ENCODE data around the gene SPOPL. TPM values are rescaled to one million over a fixed set of nuclear protein-coding genes. Genes with fewer than 3 reads are reported as not detected.

SPOPL gene
- total and polyA plus RNA-seq, 10 of the 15 experiments (the other 5 are each of a cell fraction or from before 2014, with no cell fraction given), result 4.0 to 25.0 (median 11.5) TPM

GRCh38 chr2:138518860-138519259 is 17.3 kb downstream of the SPOPL start:
- Histone ChIP-seq H3K4me2 (ENCODE audit: control insufficient read depth, insufficient read depth) (0 out of 2 replicates have a peak overlapping the region, but pooled peaks have one; percentile 30), H3K36me3 (ENCODE audit: control insufficient read depth in 2 of 2, insufficient read depth in 2 of 2, low read length in 1 of 2) (0 out of 4 replicates have a peak, but pooled peaks cover 0 to 3% of the 10 kb centered on the region in 2 experiments), H3K9ac (ENCODE audit: control insufficient read depth, insufficient read depth, low read length) (no peak overlapping the region), H3K27ac (ENCODE audit: control insufficient read depth, insufficient read depth) (no peak overlapping the region), H3K79me2 (ENCODE audit: control insufficient read depth, insufficient read depth, low read length) (peaks cover 75% of the 10 kb centered on the region), H2AFZ (ENCODE audit: control insufficient read depth, low read depth, low read length) (no peak overlapping the region), H4K20me1 (ENCODE audit: control insufficient read depth, insufficient read depth) (no peaks in the 10 kb centered on the region), H3K9me3 (replicated peaks; ENCODE audit: control insufficient read depth, insufficient read depth, low read length) (peaks cover 9% of the 10 kb centered on the region), H3K27me3 (replicated peaks in 1 of 2; ENCODE audit: control insufficient read depth in 2 of 2, insufficient read depth in 2 of 2, low read length in 1 of 2) (no peaks in the 10 kb centered on the region), H3K4me3 (no peak overlapping the region), H3K4me1 (ENCODE audit: control insufficient read depth, insufficient read depth, low read length) (peaks cover 23% of the 10 kb centered on the region)
- in situ Hi-C loops (cut with MboI), result no loop called here
- WGBS (ENCODE audit: insufficient coverage, insufficient replicate concordance, low lambda C conversion rate, missing lambda C conversion rate), result 100% methylated on average over 1 of the region's 1 CpG
- FAIRE-seq (no peak), DNase-seq (ENCODE audit: low read depth, low spot score) (no peak), ATAC-seq (no peak)
- ChIA-PET POLR2A (interaction anchor here (0.7 to 2.1 kb wide), 2 partner anchors 15 to 16 kb away, joined by 7 to 12 read pairs; no protein-coding TSS in a partner anchor), CTCF (interaction anchor here (1.2 to 3.9 kb wide), 3 partner anchors 8 to 17 kb away, joined by 3 to 14 read pairs (median 6); no protein-coding TSS in a partner anchor), SMC1A (ENCODE audit: uncharacterized antibody, unreplicated experiment) (interaction anchor here (0.8 to 7.2 kb wide), 4 partner anchors 12 to 28 kb away, joined by 3 to 142 read pairs (median 9); partner anchors contain the start of gene SPOPL), RAD21 (ENCODE audit: unreplicated experiment) (no interaction called here)
- intact Hi-C loops (cut with micrococcal nuclease; ENCODE audit: unreplicated experiment), result no loop called here
- no TSS peak for BruUV-seq (replicated peaks)
- TF ChIP-seq EP300 (IDR thresholded peaks at IDR 0.05; ENCODE audit: borderline replicate concordance in 1 of 2, control insufficient read depth in 1 of 2, low read depth in 2 of 2, low read length in 2 of 2) (no peak), JUNB (IDR thresholded peaks at IDR 0.05) (no peak), TCF3 (IDR thresholded peaks at IDR 0.05; ENCODE audit: borderline replicate concordance, insufficient read depth, low read depth, low read length) (no peak), BHLHE40 (IDR thresholded peaks at IDR 0.05; ENCODE audit: borderline replicate concordance in 1 of 2, low read depth in 2 of 2, low read length in 1 of 2) (no peak), PBX3 (IDR thresholded peaks at IDR 0.05; ENCODE audit: insufficient replicate concordance, low read depth, low read length) (no peak), SUPT20H (IDR thresholded peaks at IDR 0.05; ENCODE audit: borderline replicate concordance, control insufficient read depth, low read depth, low read length) (no peak), SMAD1 (IDR thresholded peaks at IDR 0.05; ENCODE audit: low read depth, partially characterized antibody) (no peak), SRF (IDR thresholded peaks at IDR 0.05; ENCODE audit: low read depth in 2 of 2, low read length in 2 of 2) (no peak), CBFB (IDR thresholded peaks at IDR 0.05; ENCODE audit: low read depth) (no peak), EZH2 (IDR thresholded peaks at IDR 0.05; ENCODE audit: borderline replicate concordance, control insufficient read depth, low read depth, low read length) (no peak), ZBTB33 (IDR thresholded peaks at IDR 0.05) (no peak), MEF2B (IDR thresholded peaks at IDR 0.05; ENCODE audit: partially characterized antibody, poor library complexity, severe bottlenecking) (no peak), TCF7 (IDR thresholded peaks at IDR 0.05; ENCODE audit: borderline replicate concordance) (no peak)
